WTC11 (cell line): Measurements from ENCODE around the gene RHPN2. TPM values are rescaled to one million over a fixed set of nuclear protein-coding genes. Genes with fewer than 3 reads are reported as not detected.

Experiments used
- ATAC-seq: fragments of 200-7000 bp; cut with Tn5 transposase; 2 replicates; pipeline ENCODE4 v1.10.0; 2021; ENCODE audit warnings: mild to moderate bottlenecking, moderate library complexity
- CTCF ChIA-PET: fragments of 300-600 bp; sonication (Branson Sonifier 250); formaldehyde crosslinking; loops from one replicate; lab custom pipeline; 2021; ENCODE audit warnings: antibody characterized with exemption; lab: Charles Lee
- POLR2A ChIA-PET: fragments of 350-600 bp; sonication (Branson Sonifier 250); formaldehyde crosslinking; loops from one replicate; lab custom pipeline; 2021; ENCODE audit warnings: antibody characterized with exemption; lab: Charles Lee
- DNase-seq: peaks from one replicate; pipeline ENCODE4 v3.0.0; 2021; ENCODE audit warnings: low spot score
- H3K27ac Mint-ChIP-seq: 2 replicates; pipeline ENCODE4 v1.8.0; 2021; ENCODE audit warnings: mixed read lengths
- H3K27me3 Mint-ChIP-seq: 2 replicates; pipeline ENCODE4 v1.8.0; 2021; ENCODE audit warnings: low read depth, mild to moderate bottlenecking, moderate library complexity, mixed read lengths
- H3K36me3 Mint-ChIP-seq: 2 replicates; pipeline ENCODE4 v1.8.0; 2021; ENCODE audit warnings: mixed read lengths
- H3K4me1 Mint-ChIP-seq: 2 replicates; pipeline ENCODE4 v1.8.0; 2022; ENCODE audit warnings: mixed read lengths
- H3K4me3 Mint-ChIP-seq: 2 replicates; pipeline ENCODE4 v1.8.0; 2021; ENCODE audit warnings: mild to moderate bottlenecking, moderate library complexity, mixed read lengths
- H3K9me3 Mint-ChIP-seq: 2 replicates; pipeline ENCODE4 v1.8.0; 2021; ENCODE audit warnings: mixed read lengths
- ESRRA ChIP-seq: sonication (generic); formaldehyde crosslinking; IDR thresholded peaks from 2 replicates; pipeline ENCODE4 v1.8.1; 2022; ENCODE audit warnings: mild to moderate bottlenecking, missing genetic modification reagents, borderline replicate concordance
- ETV6 ChIP-seq: sonication (generic); formaldehyde crosslinking; IDR thresholded peaks from 2 replicates; pipeline ENCODE4 v1.8.1; 2022; ENCODE audit warnings: mild to moderate bottlenecking, missing genetic modification reagents
- FOXJ3 ChIP-seq: sonication (generic); formaldehyde crosslinking; IDR thresholded peaks from 2 replicates; pipeline ENCODE4 v1.9.0; 2021; ENCODE audit warnings: missing genetic modification reagents, mild to moderate bottlenecking, borderline replicate concordance
- GTF2I ChIP-seq: fragments of 250-450 bp; sonication (Bioruptor Pico); conservative IDR thresholded peaks from 2 replicates; pipeline ENCODE4 v1.4.0; 2021; ENCODE audit warnings: mild to moderate bottlenecking
- HMGA2 ChIP-seq: fragments of 250-450 bp; sonication (Bioruptor Pico); IDR thresholded peaks from 2 replicates; pipeline ENCODE4 v1.4.0; 2021; ENCODE audit warnings: mild to moderate bottlenecking, moderate library complexity
- JAZF1 ChIP-seq: fragments of 250-450 bp; sonication (Bioruptor Pico); IDR thresholded peaks from 2 replicates; pipeline ENCODE4 v1.9.0; 2021; ENCODE audit warnings: moderate library complexity, mild to moderate bottlenecking, inconsistent platforms
- MYBL2 ChIP-seq: sonication (generic); formaldehyde crosslinking; IDR thresholded peaks from 2 replicates; pipeline ENCODE4 v1.8.1; 2023; ENCODE audit warnings: mild to moderate bottlenecking, moderate library complexity, missing genetic modification reagents
- NFYB ChIP-seq: sonication (generic); formaldehyde crosslinking; conservative IDR thresholded peaks from 2 replicates; pipeline ENCODE4 v1.8.0; 2022; ENCODE audit warnings: low read depth, missing genetic modification reagents
- NR1H2 ChIP-seq: sonication (generic); formaldehyde crosslinking; IDR thresholded peaks from 2 replicates; pipeline ENCODE4 v1.9.0; 2021; ENCODE audit warnings: mild to moderate bottlenecking, moderate library complexity, missing genetic modification reagents
- PRDM15 ChIP-seq: sonication (generic); formaldehyde crosslinking; IDR thresholded peaks from 2 replicates; pipeline ENCODE4 v1.8.0; 2022; ENCODE audit warnings: missing genetic modification reagents
- RELA ChIP-seq: sonication (generic); formaldehyde crosslinking; IDR thresholded peaks from 2 replicates; pipeline ENCODE4 v1.8.1; 2022; ENCODE audit warnings: missing genetic modification reagents, mild to moderate bottlenecking, borderline replicate concordance
- RORB ChIP-seq: fragments of 250-450 bp; sonication (Bioruptor Pico); IDR thresholded peaks from 2 replicates; pipeline ENCODE4 v1.9.0; 2021; ENCODE audit warnings: mild to moderate bottlenecking
- SOX15 ChIP-seq: fragments of 250-450 bp; sonication (Bioruptor Pico); IDR thresholded peaks from 2 replicates; pipeline ENCODE4 v1.9.0; 2021; ENCODE audit warnings: mild to moderate bottlenecking
- SP1 ChIP-seq: sonication (generic); formaldehyde crosslinking; conservative IDR thresholded peaks from 2 replicates; pipeline ENCODE4 v1.8.1; 2022; ENCODE audit warnings: missing genetic modification reagents
- TCF7 ChIP-seq: sonication (generic); formaldehyde crosslinking; IDR thresholded peaks from 2 replicates; pipeline ENCODE4 v1.8.0; 2022; ENCODE audit warnings: mild to moderate bottlenecking, low read depth, missing genetic modification reagents, moderate library complexity
- ZNF121 ChIP-seq: sonication (generic); formaldehyde crosslinking; IDR thresholded peaks from 2 replicates; pipeline ENCODE4 v1.8.0; 2023; ENCODE audit warnings: missing genetic modification reagents
- ZNF219 ChIP-seq: sonication (generic); formaldehyde crosslinking; IDR thresholded peaks from 2 replicates; pipeline ENCODE4 v1.8.0; 2023; ENCODE audit warnings: missing genetic modification reagents, mild to moderate bottlenecking, borderline replicate concordance
- ZNF263 ChIP-seq: sonication (generic); formaldehyde crosslinking; IDR thresholded peaks from 2 replicates; pipeline ENCODE4 v1.8.1; 2022; ENCODE audit warnings: low read depth, mild to moderate bottlenecking, moderate library complexity, missing genetic modification reagents
- total RNA-seq: library from RNA; stranded (reverse); gene quantifications from 3 replicates; pipeline ENCODE4 v1.2.3, GENCODE V29; 2021
- TF ChIP-seq, protein P1 (sequence below): fragments of 250-450 bp; sonication (Bioruptor Pico); IDR thresholded peaks from 2 replicates; pipeline ENCODE4 v1.9.0; 2021; ENCODE audit warnings: mild to moderate bottlenecking, borderline replicate concordance
- TF ChIP-seq, protein P2 (sequence below): sonication (generic); formaldehyde crosslinking; IDR thresholded peaks from 2 replicates; pipeline ENCODE4 v1.8.1; 2022; ENCODE audit warnings: low read depth, missing genetic modification reagents, borderline replicate concordance

Gene RHPN2
- total RNA-seq, 1 experiment from 2014 or later, result 21.1 TPM

DNA sequence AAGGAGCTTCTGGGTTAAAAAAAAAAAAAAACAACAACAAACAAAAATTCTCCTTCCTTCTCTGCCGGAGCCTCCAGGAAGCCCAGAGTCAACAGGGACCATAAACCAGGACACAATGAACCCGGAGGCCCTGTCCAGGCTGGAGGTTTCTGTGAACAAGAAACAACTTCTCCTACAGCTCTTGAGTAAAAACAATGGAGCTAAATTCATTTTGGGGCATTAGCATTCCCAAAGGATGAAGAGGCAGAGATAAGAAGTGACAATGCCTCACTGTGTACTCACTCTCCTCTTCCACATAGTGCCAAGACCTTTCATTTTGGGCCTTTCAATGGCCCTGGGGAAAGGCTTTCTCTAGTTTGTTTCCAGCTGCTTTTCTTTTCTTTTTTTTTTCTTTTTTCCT, 9.0 kb downstream of the RHPN2 start (continued):
- TF ChIP-seq ZNF219 (CRISPR knock-in tag), result no peak

GRCh38 chr19:33054623-33055022, 10.1 kb downstream of the RHPN2 start:
- TF ChIP-seq TCF7 (CRISPR knock-in tag) (no peak), MYBL2 (no peak), JAZF1 (no peak), ESRRA (no peak), GTF2I (no peak), ZNF219 (CRISPR knock-in tag) (no peak), RELA (no peak), NR1H2 (CRISPR knock-in tag) (no peak), ZNF121 (CRISPR knock-in tag) (no peak), ZNF263 (CRISPR knock-in tag) (no peak), NFYB (no peak), HMGA2 (CRISPR knock-in tag) (no peak), FOXJ3 (CRISPR knock-in tag) (no peak), SP1 (no peak), SOX15 (CRISPR knock-in tag) (no peak), PRDM15 (no peak), ETV6 (CRISPR knock-in tag) (no peak), RORB (CRISPR knock-in tag) (no peak)
- TF ChIP-seq, protein P1, sequence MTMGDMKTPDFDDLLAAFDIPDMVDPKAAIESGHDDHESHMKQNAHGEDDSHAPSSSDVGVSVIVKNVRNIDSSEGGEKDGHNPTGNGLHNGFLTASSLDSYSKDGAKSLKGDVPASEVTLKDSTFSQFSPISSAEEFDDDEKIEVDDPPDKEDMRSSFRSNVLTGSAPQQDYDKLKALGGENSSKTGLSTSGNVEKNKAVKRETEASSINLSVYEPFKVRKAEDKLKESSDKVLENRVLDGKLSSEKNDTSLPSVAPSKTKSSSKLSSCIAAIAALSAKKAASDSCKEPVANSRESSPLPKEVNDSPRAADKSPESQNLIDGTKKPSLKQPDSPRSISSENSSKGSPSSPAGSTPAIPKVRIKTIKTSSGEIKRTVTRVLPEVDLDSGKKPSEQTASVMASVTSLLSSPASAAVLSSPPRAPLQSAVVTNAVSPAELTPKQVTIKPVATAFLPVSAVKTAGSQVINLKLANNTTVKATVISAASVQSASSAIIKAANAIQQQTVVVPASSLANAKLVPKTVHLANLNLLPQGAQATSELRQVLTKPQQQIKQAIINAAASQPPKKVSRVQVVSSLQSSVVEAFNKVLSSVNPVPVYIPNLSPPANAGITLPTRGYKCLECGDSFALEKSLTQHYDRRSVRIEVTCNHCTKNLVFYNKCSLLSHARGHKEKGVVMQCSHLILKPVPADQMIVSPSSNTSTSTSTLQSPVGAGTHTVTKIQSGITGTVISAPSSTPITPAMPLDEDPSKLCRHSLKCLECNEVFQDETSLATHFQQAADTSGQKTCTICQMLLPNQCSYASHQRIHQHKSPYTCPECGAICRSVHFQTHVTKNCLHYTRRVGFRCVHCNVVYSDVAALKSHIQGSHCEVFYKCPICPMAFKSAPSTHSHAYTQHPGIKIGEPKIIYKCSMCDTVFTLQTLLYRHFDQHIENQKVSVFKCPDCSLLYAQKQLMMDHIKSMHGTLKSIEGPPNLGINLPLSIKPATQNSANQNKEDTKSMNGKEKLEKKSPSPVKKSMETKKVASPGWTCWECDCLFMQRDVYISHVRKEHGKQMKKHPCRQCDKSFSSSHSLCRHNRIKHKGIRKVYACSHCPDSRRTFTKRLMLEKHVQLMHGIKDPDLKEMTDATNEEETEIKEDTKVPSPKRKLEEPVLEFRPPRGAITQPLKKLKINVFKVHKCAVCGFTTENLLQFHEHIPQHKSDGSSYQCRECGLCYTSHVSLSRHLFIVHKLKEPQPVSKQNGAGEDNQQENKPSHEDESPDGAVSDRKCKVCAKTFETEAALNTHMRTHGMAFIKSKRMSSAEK (CRISPR knock-in tag), result no peak
- TF ChIP-seq, protein P2, sequence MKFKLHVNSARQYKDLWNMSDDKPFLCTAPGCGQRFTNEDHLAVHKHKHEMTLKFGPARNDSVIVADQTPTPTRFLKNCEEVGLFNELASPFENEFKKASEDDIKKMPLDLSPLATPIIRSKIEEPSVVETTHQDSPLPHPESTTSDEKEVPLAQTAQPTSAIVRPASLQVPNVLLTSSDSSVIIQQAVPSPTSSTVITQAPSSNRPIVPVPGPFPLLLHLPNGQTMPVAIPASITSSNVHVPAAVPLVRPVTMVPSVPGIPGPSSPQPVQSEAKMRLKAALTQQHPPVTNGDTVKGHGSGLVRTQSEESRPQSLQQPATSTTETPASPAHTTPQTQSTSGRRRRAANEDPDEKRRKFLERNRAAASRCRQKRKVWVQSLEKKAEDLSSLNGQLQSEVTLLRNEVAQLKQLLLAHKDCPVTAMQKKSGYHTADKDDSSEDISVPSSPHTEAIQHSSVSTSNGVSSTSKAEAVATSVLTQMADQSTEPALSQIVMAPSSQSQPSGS (CRISPR knock-in tag), result no peak
- H3K27ac Mint-ChIP-seq, result no peak overlapping the region
- no peak for ATAC-seq
- no peaks in the 10 kb centered on the region for H3K9me3 Mint-ChIP-seq
- no peaks in the 10 kb centered on the region for H3K27me3 Mint-ChIP-seq
- DNase-seq, result no peak
- ChIA-PET POLR2A (interaction anchor here (0.8 kb wide), 1 partner anchor 10 kb away, joined by 7 read pairs; the partner anchor contains the start of gene RHPN2), CTCF (no interaction called here)
- no peak overlapping the region for H3K4me3 Mint-ChIP-seq
- H3K36me3 Mint-ChIP-seq, result peaks cover 10% of the 10 kb centered on the region
- peaks cover 10% of the 10 kb centered on the region for H3K4me1 Mint-ChIP-seq
